HG03066 (cell line): Measurements from ENCODE around the gene LTBR.
"Not testable (repeated sequence)": the region's sequence is repeated elsewhere in the genome, so short reads cannot be mapped to it uniquely, and the experiment has no call there.

Experiments
- ATAC-seq: cut with Tn5 transposase; IDR thresholded peaks from one replicate; pipeline ENCODE4 v1.9.1; 2021; ENCODE audit warnings: low read depth; ENCODE audit not compliant: unreplicated experiment

The LTBR gene

DNA sequence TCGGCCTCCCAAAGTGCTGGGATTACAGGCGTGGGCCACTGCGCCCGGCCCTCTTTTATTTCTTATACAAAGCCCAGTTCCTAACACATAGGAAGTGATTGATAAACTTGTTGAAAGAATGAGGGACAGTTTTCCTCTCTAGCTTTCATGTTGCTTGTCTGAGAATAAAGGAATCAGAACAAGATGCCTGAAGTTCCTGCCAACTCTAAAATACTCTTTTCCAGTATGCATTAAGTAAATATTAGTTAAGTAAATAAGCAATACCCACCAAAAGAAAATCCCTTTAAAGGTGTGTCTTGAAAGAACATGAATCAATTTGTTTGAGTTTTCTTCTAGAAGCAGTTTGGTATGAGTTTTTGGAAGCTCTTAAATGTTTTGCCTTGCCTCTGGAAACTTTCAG is 36.4 kb downstream of the LTBR start:
- no peak for ATAC-seq

- ATAC-seq, result no peak
Measured at GRCh38 chr12:6423267-6424007, 39.5 kb downstream of the LTBR start.

DNA sequence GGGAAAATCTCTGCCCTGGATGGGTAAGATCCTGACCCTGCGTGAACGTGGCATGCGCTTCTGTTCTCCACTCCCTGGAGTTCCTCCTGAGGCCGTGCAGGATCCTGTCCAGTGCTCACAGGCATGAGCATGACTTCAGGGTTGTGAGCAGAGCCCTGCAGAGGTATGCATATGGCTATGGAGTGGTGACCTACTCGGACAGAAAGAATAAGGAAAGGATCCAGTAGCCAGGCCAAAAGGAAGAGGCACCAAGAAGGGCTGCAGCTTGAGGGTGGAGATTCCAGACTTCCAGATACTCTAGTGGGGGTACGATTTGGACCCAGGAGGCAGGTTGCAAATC is 40.0 kb downstream of the LTBR start:
- ATAC-seq, result no peak

GRCh38 chr12:6424866-6425265 is 40.9 kb downstream of the LTBR start:
- ATAC-seq, result no peak

- ATAC-seq, result no peak
Measured at GRCh38 chr12:6425590-6426531, 41.9 kb downstream of the LTBR start.

DNA sequence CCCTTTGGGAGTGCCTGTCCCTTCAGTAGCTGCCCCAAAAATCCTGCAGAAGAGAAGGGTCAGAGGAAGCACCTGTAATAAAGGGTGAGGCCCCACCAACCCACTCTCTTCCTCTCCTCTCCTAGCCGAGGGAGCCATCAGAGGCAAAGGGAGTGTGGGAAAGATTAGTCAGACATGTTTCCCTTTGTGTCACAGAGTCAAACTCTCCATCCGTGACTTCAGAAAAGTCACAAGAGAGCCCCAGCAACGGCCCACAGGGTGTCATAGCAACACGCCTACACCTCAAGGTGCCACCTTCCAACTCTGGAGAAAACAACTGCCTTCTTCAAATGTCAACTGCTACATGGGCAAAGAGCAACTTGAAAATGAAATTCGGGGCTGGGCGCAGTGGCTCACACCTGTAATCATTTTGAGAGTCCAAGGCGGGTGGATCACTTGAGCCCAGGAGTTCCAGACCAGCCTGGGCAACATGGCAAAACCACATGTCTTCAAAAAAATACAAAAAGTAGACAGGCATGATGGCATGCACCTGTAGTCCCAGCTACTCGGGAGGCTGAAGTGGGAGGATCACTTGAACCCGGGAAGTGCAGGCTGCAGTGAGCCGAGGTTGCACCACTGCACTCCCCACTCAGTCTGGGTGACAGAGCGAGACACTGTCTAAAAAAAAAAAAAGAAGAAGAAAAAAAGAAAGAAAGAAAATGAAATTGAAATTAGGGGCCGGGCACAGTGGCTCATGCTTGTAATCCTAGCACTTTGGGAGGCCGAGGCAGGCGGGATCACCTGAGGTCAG is 43.1 kb downstream of the LTBR start:
- peak; percentile 57 for ATAC-seq

- ATAC-seq, result not testable (repeated sequence)
Measured at GRCh38 chr12:6427796-6428195, 43.8 kb downstream of the LTBR start.

DNA sequence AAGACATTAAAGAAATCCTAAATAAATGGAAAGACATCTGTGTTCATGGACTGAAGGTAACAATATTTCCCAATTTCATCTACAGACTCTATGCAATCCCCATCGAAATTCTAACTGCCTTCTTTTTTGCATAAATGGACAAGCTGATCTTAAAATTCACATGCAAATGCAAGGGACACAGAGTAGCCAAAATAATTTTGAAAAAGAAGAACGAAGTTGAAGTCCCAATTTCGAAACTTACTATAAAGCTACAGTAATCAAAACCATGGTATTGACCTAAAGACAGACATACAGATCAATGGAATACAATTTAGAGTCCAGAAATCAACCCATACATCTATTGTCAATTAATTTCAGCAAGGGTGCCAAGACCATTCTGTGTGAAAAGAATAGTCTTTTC is 44.4 kb downstream of the LTBR start:
- ATAC-seq, result no peak

- no peak for ATAC-seq
Measured at GRCh38 chr12:6430124-6430989, 46.4 kb downstream of the LTBR start.

DNA sequence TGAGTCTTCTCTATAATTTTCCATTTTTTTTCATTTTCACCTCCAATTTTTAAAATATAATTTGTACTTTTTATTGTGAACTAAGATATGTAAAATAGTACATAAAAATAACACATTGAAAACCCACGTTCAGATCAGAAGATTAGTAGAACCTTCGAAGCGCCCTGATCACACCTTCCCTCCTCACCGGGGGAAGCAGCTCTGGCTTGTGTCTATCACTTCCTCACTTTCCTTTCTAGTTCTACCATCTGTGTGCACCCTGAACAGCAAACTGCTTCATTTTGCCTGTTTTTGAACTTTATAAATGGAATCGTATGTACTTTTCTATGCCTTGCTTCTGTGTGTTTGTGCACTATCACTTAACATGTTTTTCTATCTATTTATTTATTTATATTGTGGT is 49.0 kb downstream of the LTBR start:
- ATAC-seq, result no peak

DNA sequence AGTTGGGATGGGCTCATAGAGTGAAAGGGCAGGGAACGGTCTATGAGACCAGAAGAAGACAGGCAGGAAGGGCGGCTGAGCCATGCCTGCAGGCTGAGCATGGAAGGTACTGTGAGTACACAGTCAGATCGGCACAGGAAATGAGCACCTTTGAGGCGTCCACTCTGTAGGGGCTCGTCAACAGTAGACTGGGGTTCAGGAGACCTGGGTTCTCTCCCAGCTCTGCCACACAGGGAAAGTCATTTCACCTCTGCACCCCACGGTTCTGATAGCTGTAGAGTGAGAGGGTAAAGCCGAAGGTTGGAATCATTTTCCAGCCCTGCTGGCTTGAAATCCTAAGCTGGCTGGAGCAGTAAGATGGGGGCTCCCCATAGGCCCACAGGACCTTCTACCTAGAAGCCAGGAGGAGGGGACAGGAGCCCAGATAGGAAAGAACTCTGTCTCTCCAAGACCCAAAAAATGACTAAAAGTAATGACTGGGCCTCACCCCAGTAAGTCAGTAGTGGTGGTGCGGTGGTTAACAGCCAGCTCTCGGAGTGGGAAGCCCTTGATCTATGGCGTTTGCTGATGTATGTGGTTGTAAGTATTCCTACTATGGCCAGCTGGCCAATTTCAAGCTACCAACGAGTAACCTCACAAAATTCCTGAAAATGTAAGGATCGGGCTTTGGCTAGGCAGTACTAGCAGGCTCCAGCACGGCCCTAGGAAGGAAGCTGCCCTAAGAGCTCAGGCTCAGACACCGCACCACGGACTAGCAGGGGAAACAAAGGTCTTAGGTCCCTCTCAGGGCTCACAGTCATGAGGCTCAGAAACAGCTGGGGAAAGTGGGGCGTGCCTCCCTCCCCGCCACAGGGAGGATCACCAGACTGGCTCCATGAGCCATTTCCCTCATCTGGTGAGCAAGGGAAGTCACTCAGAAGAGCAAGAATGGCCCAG is 50.5 kb downstream of the LTBR start:
- ATAC-seq, result no peak

DNA sequence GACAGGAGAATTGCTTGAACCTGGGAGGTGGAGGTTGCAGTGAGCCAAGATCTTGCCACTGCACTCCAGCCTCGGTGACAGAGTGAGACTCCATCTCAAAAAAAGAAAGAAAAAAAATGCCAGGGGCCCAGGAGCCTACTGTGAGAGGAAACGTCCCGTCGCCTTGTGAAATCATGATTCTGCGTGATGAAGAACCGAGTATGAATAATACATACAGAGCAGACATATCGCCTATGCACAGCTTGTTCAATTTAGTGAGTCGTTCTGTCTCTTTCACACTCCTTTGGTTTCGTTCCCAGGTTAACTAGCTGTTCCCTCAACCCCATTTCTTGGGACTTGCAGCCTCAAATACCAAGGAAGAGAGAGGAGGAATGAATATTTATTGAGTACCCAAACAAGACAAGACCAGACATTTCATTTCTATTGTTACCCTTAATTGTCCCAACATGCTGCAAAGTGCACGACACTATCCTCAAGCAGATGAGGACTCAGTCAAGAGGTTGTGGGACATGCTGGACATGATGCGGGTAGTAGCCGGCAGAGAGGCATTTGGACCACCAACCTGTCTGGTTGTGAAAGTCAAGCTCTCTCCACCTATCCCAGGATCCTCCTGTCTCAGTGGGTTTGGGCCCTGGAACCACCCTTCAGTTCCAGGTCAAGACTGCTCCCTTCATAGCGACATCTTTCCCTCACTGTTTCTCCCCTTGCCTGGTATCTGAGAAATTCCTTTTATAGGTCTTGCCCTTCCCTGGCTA is 52.2 kb downstream of the LTBR start:
- ATAC-seq, result no peak

GRCh38 chr12:6437586-6437985 is 53.6 kb downstream of the LTBR start:
- ATAC-seq, result no peak

DNA sequence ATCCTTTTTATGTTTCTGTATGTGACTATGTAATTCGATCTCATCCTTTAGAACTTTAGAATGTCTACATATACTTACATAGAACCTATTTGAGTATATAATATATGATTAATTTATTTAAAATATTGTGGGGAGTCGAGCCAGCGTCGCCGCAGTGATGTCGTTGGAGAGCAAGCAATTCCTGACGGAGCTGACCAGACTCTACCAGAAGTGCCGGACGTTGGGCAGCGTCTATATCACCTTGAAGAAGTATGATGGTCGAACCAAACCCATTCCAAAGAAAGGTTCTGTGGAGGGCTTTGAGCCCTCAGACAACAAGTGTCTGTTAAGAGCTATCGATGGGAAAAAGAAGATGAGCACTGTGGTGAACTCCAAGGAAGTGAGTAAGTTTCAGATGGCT is 54.4 kb downstream of the LTBR start:
- no peak for ATAC-seq

GRCh38 chr12:6440391-6440790 is 56.4 kb downstream of the LTBR start:
- no peak for ATAC-seq
